Panc1 (cell line): ENCODE data around the gene GRID2. TPM values are rescaled to one million over a fixed set of nuclear protein-coding genes. Genes with fewer than 3 reads are reported as not detected.

ENCODE experiments used
- ATAC-seq: fragments of 200-7000 bp; cut with Tn5 transposase; 2 replicates; pipeline ENCODE4 v1.9.1; 2020; ENCODE audit warnings: mild to moderate bottlenecking, moderate library complexity
- BruUV-seq: library from RNA; stranded (reverse); fragments of 400-500 nt; replicated peaks from 2 replicates; lab custom pipeline; 2021; lab: Mats Ljungman, UMichigan
- CTCF ChIA-PET: fragments of 300-600 bp; sonication (Branson Sonifier 250); formaldehyde crosslinking; loops from one replicate; lab custom pipeline; 2022; ENCODE audit warnings: antibody characterized with exemption; lab: Charles Lee
- POLR2A ChIA-PET: fragments of 300-600 bp; sonication (Branson Sonifier 250); formaldehyde crosslinking; loops from one replicate; lab custom pipeline; 2022; ENCODE audit warnings: antibody characterized with exemption; lab: Charles Lee
- DNase-seq: peaks from one replicate; pipeline ENCODE4 v3.0.0-alpha.2; 2010; ENCODE audit warnings: low read depth, low spot score
- H3K27ac ChIP-seq: 2 replicates; pipeline ENCODE4 v1.5.1; 2011; ENCODE audit warnings: mild to moderate bottlenecking, low read length, inconsistent platforms
- H3K27me3 ChIP-seq: fragments of 200-500 bp; sonication (Bioruptor generic); 2 replicates; pipeline ENCODE4 v1.6.0; 2014; ENCODE audit warnings: low read length, inconsistent platforms; ENCODE audit not compliant: control insufficient read depth, insufficient read depth
- H3K36me3 ChIP-seq: fragments of 200-500 bp; sonication (Bioruptor generic); 2 replicates; pipeline ENCODE4 v1.5.1; 2014; ENCODE audit warnings: inconsistent platforms, mild to moderate bottlenecking, low read length, moderate library complexity; ENCODE audit not compliant: control insufficient read depth, insufficient read depth
- H3K4me1 ChIP-seq: 2 replicates; pipeline ENCODE4 v1.5.1; 2011; ENCODE audit warnings: inconsistent platforms, mild to moderate bottlenecking, low read length, moderate library complexity; ENCODE audit not compliant: control insufficient read depth, insufficient read depth
- H3K4me3 ChIP-seq, 2 experiments: 2 replicates each; pipeline ENCODE4 v1.5.1; 2011 to 2012; ENCODE audit warnings: low read depth in 2 of 2, low read length in 2 of 2, mild to moderate bottlenecking in 2 of 2, inconsistent platforms in 1 of 2, moderate library complexity in 1 of 2
- H3K9me3 ChIP-seq: fragments of 200-500 bp; sonication (Bioruptor generic); 2 replicates; pipeline ENCODE4 v1.5.1; 2014; ENCODE audit warnings: low read depth, mild to moderate bottlenecking, inconsistent platforms, low read length, moderate library complexity; ENCODE audit not compliant: control insufficient read depth, insufficient read depth
- POLR2AphosphoS5 ChIP-seq: IDR thresholded peaks from 2 replicates; pipeline ENCODE4 v1.6.1; 2012; ENCODE audit warnings: mild to moderate bottlenecking, low read depth, low read length, moderate library complexity
- SIN3A ChIP-seq: IDR thresholded peaks from 2 replicates; pipeline ENCODE4 v1.6.1; 2012; ENCODE audit warnings: low read depth, mild to moderate bottlenecking, low read length, moderate library complexity, borderline replicate concordance; ENCODE audit not compliant: insufficient read depth
- TCF7L2 ChIP-seq: IDR thresholded peaks from 2 replicates; pipeline ENCODE4 v1.6.1; 2011; ENCODE audit warnings: mild to moderate bottlenecking, low read depth, low read length, inconsistent platforms
- in situ Hi-C: cut with HindIII; loops from 2 replicates; pipeline ENCODE4 v1.10.0; 2016; ENCODE audit warnings: low sequenced_read_pairs, low pct_unique_long_range_greater_than_20kb
- intact Hi-C: fragments of 100-400 bp; cut with micrococcal nuclease; formaldehyde crosslinking; loops from one replicate; pipeline ENCODE4 v1.10.0; 2022; ENCODE audit not compliant: unreplicated experiment
- total RNA-seq: library from RNA; stranded (reverse); gene quantifications from one replicate; pipeline ENCODE4 v1.2.1, GENCODE V29; 2021; ENCODE audit not compliant: unreplicated experiment
- TF ChIP-seq, protein P1 (sequence below), 2 experiments: IDR thresholded peaks; 2 replicates each; pipeline ENCODE4 v1.6.1; 2011 to 2012; ENCODE audit warnings: low read depth in 2 of 2, control low read depth in 1 of 2, low read length in 1 of 2, mild to moderate bottlenecking in 1 of 2, moderate library complexity in 1 of 2; ENCODE audit not compliant: insufficient read depth in 1 of 2
- TF ChIP-seq, protein P2 (sequence below): fragments of 450-650 bp; IDR thresholded peaks from 2 replicates; pipeline ENCODE4 v1.5.1; 2017; ENCODE audit warnings: mild to moderate bottlenecking

GRID2 gene
- total RNA-seq, 1 experiment from 2014 or later = 0.08 TPM

DNA sequence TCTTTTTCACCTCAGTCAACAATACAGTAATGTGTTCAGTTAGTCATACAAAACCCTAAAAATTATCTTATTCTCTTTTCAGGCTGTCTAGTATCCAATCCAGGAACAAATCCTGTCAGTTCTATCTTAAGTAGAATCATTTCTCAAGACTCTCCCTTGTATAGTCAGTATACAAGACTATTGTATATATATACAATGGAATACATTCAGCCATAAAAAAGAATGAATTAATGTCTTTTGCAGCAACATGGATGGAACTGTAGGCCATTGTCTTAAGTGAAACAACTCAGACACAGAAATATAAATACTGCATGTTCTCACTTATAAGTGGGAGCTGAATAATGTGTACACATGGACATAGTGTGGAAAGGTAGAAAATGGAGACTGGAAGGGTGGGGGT, 1023.6 kb downstream of the GRID2 start:
- Histone ChIP-seq H3K27ac (no peak overlapping the region), H3K27me3 (no peaks in the 10 kb centered on the region), H3K36me3 (no peaks in the 10 kb centered on the region), H3K4me1 (no peaks in the 10 kb centered on the region), H3K4me3 (no peak overlapping the region), H3K9me3 (no peaks in the 10 kb centered on the region)
- no peak for ATAC-seq
- BruUV-seq = no TSS peak
- TF ChIP-seq, protein P1, sequence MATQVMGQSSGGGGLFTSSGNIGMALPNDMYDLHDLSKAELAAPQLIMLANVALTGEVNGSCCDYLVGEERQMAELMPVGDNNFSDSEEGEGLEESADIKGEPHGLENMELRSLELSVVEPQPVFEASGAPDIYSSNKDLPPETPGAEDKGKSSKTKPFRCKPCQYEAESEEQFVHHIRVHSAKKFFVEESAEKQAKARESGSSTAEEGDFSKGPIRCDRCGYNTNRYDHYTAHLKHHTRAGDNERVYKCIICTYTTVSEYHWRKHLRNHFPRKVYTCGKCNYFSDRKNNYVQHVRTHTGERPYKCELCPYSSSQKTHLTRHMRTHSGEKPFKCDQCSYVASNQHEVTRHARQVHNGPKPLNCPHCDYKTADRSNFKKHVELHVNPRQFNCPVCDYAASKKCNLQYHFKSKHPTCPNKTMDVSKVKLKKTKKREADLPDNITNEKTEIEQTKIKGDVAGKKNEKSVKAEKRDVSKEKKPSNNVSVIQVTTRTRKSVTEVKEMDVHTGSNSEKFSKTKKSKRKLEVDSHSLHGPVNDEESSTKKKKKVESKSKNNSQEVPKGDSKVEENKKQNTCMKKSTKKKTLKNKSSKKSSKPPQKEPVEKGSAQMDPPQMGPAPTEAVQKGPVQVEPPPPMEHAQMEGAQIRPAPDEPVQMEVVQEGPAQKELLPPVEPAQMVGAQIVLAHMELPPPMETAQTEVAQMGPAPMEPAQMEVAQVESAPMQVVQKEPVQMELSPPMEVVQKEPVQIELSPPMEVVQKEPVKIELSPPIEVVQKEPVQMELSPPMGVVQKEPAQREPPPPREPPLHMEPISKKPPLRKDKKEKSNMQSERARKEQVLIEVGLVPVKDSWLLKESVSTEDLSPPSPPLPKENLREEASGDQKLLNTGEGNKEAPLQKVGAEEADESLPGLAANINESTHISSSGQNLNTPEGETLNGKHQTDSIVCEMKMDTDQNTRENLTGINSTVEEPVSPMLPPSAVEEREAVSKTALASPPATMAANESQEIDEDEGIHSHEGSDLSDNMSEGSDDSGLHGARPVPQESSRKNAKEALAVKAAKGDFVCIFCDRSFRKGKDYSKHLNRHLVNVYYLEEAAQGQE (IDR thresholded peaks at IDR 0.05; ENCODE audit: insufficient read depth in 1 of 2, low read depth in 2 of 2, low read length in 1 of 2) = no peak
- no peak for TF ChIP-seq POLR2AphosphoS5
- no peak for TF ChIP-seq TCF7L2
- TF ChIP-seq, protein P2, sequence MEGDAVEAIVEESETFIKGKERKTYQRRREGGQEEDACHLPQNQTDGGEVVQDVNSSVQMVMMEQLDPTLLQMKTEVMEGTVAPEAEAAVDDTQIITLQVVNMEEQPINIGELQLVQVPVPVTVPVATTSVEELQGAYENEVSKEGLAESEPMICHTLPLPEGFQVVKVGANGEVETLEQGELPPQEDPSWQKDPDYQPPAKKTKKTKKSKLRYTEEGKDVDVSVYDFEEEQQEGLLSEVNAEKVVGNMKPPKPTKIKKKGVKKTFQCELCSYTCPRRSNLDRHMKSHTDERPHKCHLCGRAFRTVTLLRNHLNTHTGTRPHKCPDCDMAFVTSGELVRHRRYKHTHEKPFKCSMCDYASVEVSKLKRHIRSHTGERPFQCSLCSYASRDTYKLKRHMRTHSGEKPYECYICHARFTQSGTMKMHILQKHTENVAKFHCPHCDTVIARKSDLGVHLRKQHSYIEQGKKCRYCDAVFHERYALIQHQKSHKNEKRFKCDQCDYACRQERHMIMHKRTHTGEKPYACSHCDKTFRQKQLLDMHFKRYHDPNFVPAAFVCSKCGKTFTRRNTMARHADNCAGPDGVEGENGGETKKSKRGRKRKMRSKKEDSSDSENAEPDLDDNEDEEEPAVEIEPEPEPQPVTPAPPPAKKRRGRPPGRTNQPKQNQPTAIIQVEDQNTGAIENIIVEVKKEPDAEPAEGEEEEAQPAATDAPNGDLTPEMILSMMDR = no peak
- TF ChIP-seq SIN3A = no peak
- ChIA-PET POLR2A (no interaction called here), CTCF (no interaction called here)
- intact Hi-C loops (no loop called here), in situ Hi-C loops (no loop called here)
- DNase-seq = no peak

DNA sequence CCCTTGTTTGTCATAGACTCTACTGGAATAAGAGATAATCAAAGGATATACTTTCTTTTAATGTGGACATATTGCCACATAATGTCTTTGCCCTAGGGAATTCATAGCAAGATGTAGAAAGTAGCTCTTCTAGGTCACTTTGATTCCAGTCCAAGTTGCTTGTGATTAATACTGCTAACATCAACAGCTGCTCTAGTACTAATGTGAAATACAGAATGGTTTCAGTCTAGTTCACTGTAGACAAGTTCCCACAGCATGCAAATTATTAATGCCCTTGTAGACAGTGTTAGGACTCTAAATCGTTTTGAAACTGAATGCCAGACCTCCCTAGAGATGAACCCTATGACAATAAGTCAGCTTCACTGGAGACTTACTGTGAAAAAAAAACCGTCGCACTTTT, 1030.2 kb downstream of the GRID2 start:
- Histone ChIP-seq H3K4me1 (no peaks in the 10 kb centered on the region), H3K9me3 (no peaks in the 10 kb centered on the region), H3K36me3 (no peaks in the 10 kb centered on the region), H3K27ac (no peak overlapping the region), H3K4me3 (no peak overlapping the region), H3K27me3 (no peaks in the 10 kb centered on the region)
- BruUV-seq = no TSS peak
- CTCF ChIA-PET = no interaction called here
- POLR2A ChIA-PET = no interaction called here
- ATAC-seq = no peak
- in situ Hi-C loops (no loop called here), intact Hi-C loops (no loop called here)
- no peak for DNase-seq
- no peak for TF ChIP-seq POLR2AphosphoS5
- no peak for TF ChIP-seq SIN3A
- TF ChIP-seq, protein P1 (IDR thresholded peaks at IDR 0.05; ENCODE audit: insufficient read depth in 1 of 2, low read depth in 2 of 2, low read length in 1 of 2) = no peak
- no peak for TF ChIP-seq TCF7L2
- TF ChIP-seq, protein P2 = no peak
